Measurements from ENCODE around the gene KMO. TPM values are rescaled to one million over a fixed set of nuclear protein-coding genes. Genes with fewer than 3 reads are reported as not detected.

The KMO gene
- polyA plus RNA-seq, 1 donor: 0.54 TPM

Other genes starting within 250 kb of the KMO start
- gene RGS7, start 175.2 kb upstream of the KMO start, polyA plus RNA-seq (ENCODE audit: insufficient read length): not detected
- gene FH, start 12.6 kb upstream of the KMO start, polyA plus RNA-seq (ENCODE audit: insufficient read length): 63.6 TPM
- 12.2 TPM for gene CHML, start 108.0 kb downstream of the KMO start, polyA plus RNA-seq (ENCODE audit: insufficient read length)
- gene OPN3, start 108.0 kb downstream of the KMO start, polyA plus RNA-seq (ENCODE audit: insufficient read length): 27.0 TPM
- 0.45 TPM for gene WDR64, start 119.9 kb downstream of the KMO start, polyA plus RNA-seq (ENCODE audit: insufficient read length)

Data from hindlimb muscle (tissue), 1 donor.